Fibroblast of mammary gland (primary cell): ENCODE results near the gene CMTM2.
A peak's percentile ranks its signal among the peaks of the same experiment; 100 is the strongest.

Source experiments
- DNase-seq: peaks from one replicate; pipeline ENCODE4 v3.0.0-alpha.2; 2010; ENCODE audit warnings: low read depth
- H3K4me3 ChIP-seq: 2 replicates; pipeline ENCODE4 v1.5.1; 2011; ENCODE audit warnings: low read depth, mild to moderate bottlenecking, low read length, moderate library complexity; ENCODE audit not compliant: control insufficient read depth
- CTCF ChIP-seq: conservative IDR thresholded peaks from 2 replicates; pipeline ENCODE4 v1.5.1; 2011; ENCODE audit warnings: low read depth, low read length, inconsistent platforms; ENCODE audit not compliant: control insufficient read depth, insufficient read depth

The CMTM2 gene

GRCh38 chr16:66552286-66553177 is 26.7 kb upstream of the CMTM2 start, which contains the start of gene CKLF:
Gene CKLF, plus strand, starts transcription at chr16:66552576. Its CDS starts 140 bp downstream, at chr16:66552716.
- H3K4me3 ChIP-seq = peak within 1 kb of the TSS; percentile 80
- peak; percentile 81 for DNase-seq
- TF ChIP-seq CTCF = no peak

- DNase-seq = peak; percentile 14
- TF ChIP-seq CTCF = no peak
- H3K4me3 ChIP-seq = peak overlapping the region; percentile 80
Measured at GRCh38 chr16:66553223-66553622, 26.0 kb upstream of the CMTM2 start.

- TF ChIP-seq CTCF = no peak
- H3K4me3 ChIP-seq = no peak overlapping the region
- no peak for DNase-seq
Measured at GRCh38 chr16:66554021-66554420, 25.2 kb upstream of the CMTM2 start.

GRCh38 chr16:66554495-66554894 is 24.8 kb upstream of the CMTM2 start:
- H3K4me3 ChIP-seq = no peak overlapping the region
- no peak for TF ChIP-seq CTCF
- no peak for DNase-seq

GRCh38 chr16:66560107-66560506 is 19.2 kb upstream of the CMTM2 start:
- TF ChIP-seq CTCF = no peak
- no peak for DNase-seq
- no peak overlapping the region for H3K4me3 ChIP-seq

- no peak for TF ChIP-seq CTCF
- no peak overlapping the region for H3K4me3 ChIP-seq
- no peak for DNase-seq
Measured at GRCh38 chr16:66561381-66562080, 17.7 kb upstream of the CMTM2 start.
